ENCODE data around the gene CEP57. TPM values are rescaled to one million over a fixed set of nuclear protein-coding genes. Genes with fewer than 3 reads are reported as not detected.
"Not testable (repeated sequence)": the region's sequence is repeated elsewhere in the genome, so short reads cannot be mapped to it uniquely, and the experiment has no call there.

Gene CEP57
- total RNA-seq, 1 donor from 2014 or later: 88.3 TPM

DNA sequence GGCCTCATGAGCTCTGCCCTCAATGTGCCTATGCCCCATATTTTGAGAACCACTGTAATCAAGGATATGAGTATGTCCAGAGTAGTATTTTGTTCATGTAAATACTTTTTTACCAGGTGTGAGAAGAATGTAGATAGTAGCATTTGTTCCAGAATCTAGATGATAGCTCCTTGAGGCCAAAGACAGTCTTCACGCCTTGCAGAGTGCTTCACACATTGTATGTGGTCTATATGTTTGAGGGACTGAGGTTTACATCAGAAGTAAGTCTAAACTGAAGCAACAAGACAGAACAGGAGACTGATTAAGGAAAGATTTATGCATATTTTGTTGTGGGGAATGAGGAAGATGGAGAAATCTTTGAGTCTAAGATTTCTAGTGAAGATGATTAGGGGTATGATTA is 12.5 kb downstream of the CEP57 start:
- no peak for DNase-seq (ENCODE audit: low spot score)
- Mint-ChIP-seq H3K9me3 (peaks cover 6% of the 10 kb centered on the region), H3K4me1 (ENCODE audit: low read depth) (peaks cover 3% of the 10 kb centered on the region), H3K4me3 (ENCODE audit: low read depth) (no peak overlapping the region), H3K27ac (no peak overlapping the region), H3K36me3 (ENCODE audit: low read depth) (peaks cover 71% of the 10 kb centered on the region), H3K27me3 (ENCODE audit: low read depth) (no peaks in the 10 kb centered on the region)
- intact Hi-C loops (cut with micrococcal nuclease): no loop called here

DNA sequence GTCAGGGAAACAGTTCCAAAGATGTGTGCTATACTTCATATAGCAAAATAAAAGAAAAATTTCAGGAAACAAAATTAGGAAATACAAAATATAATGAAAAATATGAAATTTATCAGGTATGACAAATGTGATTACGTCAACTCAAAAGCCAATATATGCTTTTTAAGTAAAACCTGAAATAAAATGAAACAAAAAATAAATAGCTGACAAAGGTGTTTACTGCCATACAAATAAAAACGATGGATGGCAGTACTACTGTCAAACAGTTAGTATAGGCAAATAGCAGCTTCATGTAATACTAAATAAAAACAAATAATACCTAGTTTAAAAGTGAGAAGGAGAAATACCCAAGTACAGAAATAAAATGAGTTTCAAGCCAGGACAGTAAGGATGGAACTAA is 13.7 kb downstream of the CEP57 start:
- no peaks in the 10 kb centered on the region for H3K27me3 Mint-ChIP-seq (ENCODE audit: low read depth)
- H3K4me1 Mint-ChIP-seq (ENCODE audit: low read depth): peaks cover 3% of the 10 kb centered on the region
- peaks cover 81% of the 10 kb centered on the region for H3K36me3 Mint-ChIP-seq (ENCODE audit: low read depth)
- intact Hi-C loops (cut with micrococcal nuclease): no loop called here
- H3K4me3 Mint-ChIP-seq (ENCODE audit: low read depth): no peak overlapping the region
- peaks cover 6% of the 10 kb centered on the region for H3K9me3 Mint-ChIP-seq
- DNase-seq (ENCODE audit: low spot score): no peak
- H3K27ac Mint-ChIP-seq: no peak overlapping the region

DNA sequence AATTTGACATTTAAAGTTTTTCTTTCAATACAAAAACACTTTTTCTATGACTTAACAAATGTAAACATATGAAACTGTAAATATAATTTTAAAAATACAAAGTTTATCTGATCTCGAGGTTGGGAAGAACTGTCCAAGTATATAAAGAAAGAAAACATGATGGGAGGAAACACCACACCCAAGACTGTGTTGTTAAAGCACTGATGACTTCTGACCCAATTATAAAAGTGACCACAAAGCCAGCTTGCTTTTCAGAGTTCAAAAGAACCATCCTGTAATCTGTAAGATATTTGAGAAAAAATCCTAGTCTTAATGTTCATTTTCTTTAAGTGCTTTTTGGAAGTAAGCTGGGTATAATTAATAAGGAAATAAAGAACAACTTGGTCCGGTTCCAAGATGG is 15.6 kb downstream of the CEP57 start:
- Mint-ChIP-seq H3K36me3 (ENCODE audit: low read depth) (peaks cover 80% of the 10 kb centered on the region), H3K27ac (no peak overlapping the region), H3K27me3 (ENCODE audit: low read depth) (no peaks in the 10 kb centered on the region), H3K4me1 (ENCODE audit: low read depth) (no peaks in the 10 kb centered on the region), H3K9me3 (peaks cover 16% of the 10 kb centered on the region), H3K4me3 (ENCODE audit: low read depth) (no peak overlapping the region)
- no peak for DNase-seq (ENCODE audit: low spot score)
- intact Hi-C loops (cut with micrococcal nuclease): no loop called here

GRCh38 chr11:95806464-95806863 is 16.2 kb downstream of the CEP57 start:
- H3K4me1 Mint-ChIP-seq (ENCODE audit: low read depth); H3K27me3 Mint-ChIP-seq (ENCODE audit: low read depth); DNase-seq (ENCODE audit: low spot score); H3K27ac Mint-ChIP-seq; intact Hi-C loops (cut with micrococcal nuclease); H3K4me3 Mint-ChIP-seq (ENCODE audit: low read depth): not testable (repeated sequence)
- Mint-ChIP-seq H3K9me3 (peaks cover 16% of the 10 kb centered on the region), H3K36me3 (ENCODE audit: low read depth) (peaks cover 77% of the 10 kb centered on the region)

GRCh38 chr11:95811052-95811451 is 20.8 kb downstream of the CEP57 start:
- H3K27me3 Mint-ChIP-seq (ENCODE audit: low read depth); H3K27ac Mint-ChIP-seq; intact Hi-C loops (cut with micrococcal nuclease); H3K4me1 Mint-ChIP-seq (ENCODE audit: low read depth); DNase-seq (ENCODE audit: low spot score); H3K4me3 Mint-ChIP-seq (ENCODE audit: low read depth): not testable (repeated sequence)
- peaks cover 68% of the 10 kb centered on the region for H3K36me3 Mint-ChIP-seq (ENCODE audit: low read depth)
- peaks cover 16% of the 10 kb centered on the region for H3K9me3 Mint-ChIP-seq

DNA sequence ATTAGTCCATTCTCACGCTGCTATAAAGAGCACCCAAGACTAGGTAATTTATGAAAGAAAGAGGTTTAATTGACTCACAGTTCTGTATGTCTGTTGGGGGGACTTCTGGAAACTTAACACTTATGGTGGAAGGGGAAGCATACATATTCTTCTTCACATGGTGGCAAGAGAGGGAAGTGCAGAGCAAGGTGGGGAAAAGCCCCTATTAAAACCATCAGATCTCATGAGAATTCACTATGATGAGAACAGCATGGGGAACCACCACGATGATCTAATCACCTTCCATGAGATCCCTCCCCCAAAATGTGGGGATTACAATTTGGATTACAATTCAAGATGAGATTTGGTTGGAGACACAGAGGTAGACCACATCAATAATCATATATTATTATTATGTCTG is 25.7 kb downstream of the CEP57 start:
- H3K4me3 Mint-ChIP-seq (ENCODE audit: low read depth): no peak overlapping the region
- intact Hi-C loops (cut with micrococcal nuclease): no loop called here

DNA sequence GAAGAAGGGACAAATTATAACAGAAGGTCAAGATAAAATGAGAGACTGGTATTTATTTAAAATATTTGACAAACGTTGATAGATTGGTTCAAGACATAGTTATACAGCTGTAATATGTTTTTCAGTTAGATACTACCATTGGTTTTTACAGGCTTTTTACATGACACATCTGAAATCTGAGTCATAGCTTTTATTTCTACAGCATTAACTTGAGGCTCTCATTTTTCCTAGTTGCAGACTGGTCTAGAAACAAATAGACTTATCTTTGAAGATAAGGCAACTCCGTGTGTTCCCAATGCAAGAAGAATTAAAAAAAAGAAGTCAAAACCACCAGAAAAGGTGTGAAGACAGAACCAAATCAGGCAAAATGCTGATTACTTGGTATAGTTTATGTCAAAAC is 31.3 kb downstream of the CEP57 start:
- no peak for DNase-seq (ENCODE audit: low spot score)
- H3K27ac Mint-ChIP-seq: no peak overlapping the region
- peaks cover 75% of the 10 kb centered on the region for H3K36me3 Mint-ChIP-seq (ENCODE audit: low read depth)
- H3K9me3 Mint-ChIP-seq: no peaks in the 10 kb centered on the region
- H3K4me1 Mint-ChIP-seq (ENCODE audit: low read depth): peaks cover 2% of the 10 kb centered on the region
- no peaks in the 10 kb centered on the region for H3K27me3 Mint-ChIP-seq (ENCODE audit: low read depth)
- intact Hi-C loops (cut with micrococcal nuclease): no loop called here
- H3K4me3 Mint-ChIP-seq (ENCODE audit: low read depth): no peak overlapping the region

More for the DNA sequence above, 25.7 kb downstream of the CEP57 start:
- H3K27me3 Mint-ChIP-seq (ENCODE audit: low read depth): no peaks in the 10 kb centered on the region
- peaks cover 57% of the 10 kb centered on the region for H3K36me3 Mint-ChIP-seq (ENCODE audit: low read depth)
- no peak overlapping the region for H3K27ac Mint-ChIP-seq
- H3K9me3 Mint-ChIP-seq: no peaks in the 10 kb centered on the region
- no peak for DNase-seq (ENCODE audit: low spot score)
- H3K4me1 Mint-ChIP-seq (ENCODE audit: low read depth): peaks cover 5% of the 10 kb centered on the region

DNA sequence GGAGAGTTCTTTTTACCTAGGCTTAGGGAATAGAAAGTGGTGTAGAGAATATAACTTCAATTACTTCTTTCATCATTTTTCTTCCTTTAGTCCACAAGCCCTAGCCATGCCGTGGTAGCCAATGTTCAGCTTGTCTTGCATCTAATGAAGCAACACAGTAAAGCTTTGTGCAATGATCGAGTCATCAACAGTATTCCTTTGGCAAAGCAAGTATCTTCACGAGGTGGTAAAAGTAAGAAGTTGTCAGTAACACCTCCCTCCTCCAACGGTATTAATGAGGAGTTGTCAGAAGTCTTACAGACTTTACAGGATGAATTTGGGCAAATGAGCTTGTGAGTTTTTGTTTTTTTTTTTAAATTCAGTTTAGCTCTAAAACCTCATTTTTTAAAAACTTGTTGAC is 37.4 kb downstream of the CEP57 start:
- Mint-ChIP-seq H3K4me1 (ENCODE audit: low read depth) (peaks cover 5% of the 10 kb centered on the region), H3K27ac (no peak overlapping the region), H3K36me3 (ENCODE audit: low read depth) (peaks cover 70% of the 10 kb centered on the region), H3K4me3 (ENCODE audit: low read depth) (no peak overlapping the region), H3K27me3 (ENCODE audit: low read depth) (no peaks in the 10 kb centered on the region), H3K9me3 (no peaks in the 10 kb centered on the region)
- DNase-seq (ENCODE audit: low spot score): no peak
- intact Hi-C loops (cut with micrococcal nuclease): loop anchor here (5.0 kb wide), 1 partner anchor 35 kb away; the partner anchor contains the start of gene CEP57

GRCh38 chr11:95829580-95830259 is 39.4 kb downstream of the CEP57 start:
- intact Hi-C loops (cut with micrococcal nuclease): loop anchor here (5.0 kb wide), 1 partner anchor 37 kb away; the partner anchor contains the start of gene CEP57
- Mint-ChIP-seq H3K4me1 (ENCODE audit: low read depth) (peaks cover 5% of the 10 kb centered on the region), H3K36me3 (ENCODE audit: low read depth) (peaks cover 71% of the 10 kb centered on the region), H3K9me3 (no peaks in the 10 kb centered on the region), H3K27me3 (ENCODE audit: low read depth) (no peaks in the 10 kb centered on the region), H3K27ac (peak overlapping the region; percentile 70), H3K4me3 (ENCODE audit: low read depth) (no peak overlapping the region)
- no peak for DNase-seq (ENCODE audit: low spot score)

- Mint-ChIP-seq H3K4me1 (ENCODE audit: low read depth) (peaks cover 5% of the 10 kb centered on the region), H3K4me3 (ENCODE audit: low read depth) (no peak overlapping the region), H3K27ac (no peak overlapping the region), H3K9me3 (no peaks in the 10 kb centered on the region), H3K27me3 (ENCODE audit: low read depth) (no peaks in the 10 kb centered on the region), H3K36me3 (ENCODE audit: low read depth) (peaks cover 66% of the 10 kb centered on the region)
- DNase-seq (ENCODE audit: low spot score): no peak
- intact Hi-C loops (cut with micrococcal nuclease): no loop called here
These were observed 41.0 kb downstream of the CEP57 start for GRCh38 chr11:95831198-95831883.

GRCh38 chr11:95832763-95833162 is 42.5 kb downstream of the CEP57 start:
- peaks cover 72% of the 10 kb centered on the region for H3K36me3 Mint-ChIP-seq (ENCODE audit: low read depth)

DNA sequence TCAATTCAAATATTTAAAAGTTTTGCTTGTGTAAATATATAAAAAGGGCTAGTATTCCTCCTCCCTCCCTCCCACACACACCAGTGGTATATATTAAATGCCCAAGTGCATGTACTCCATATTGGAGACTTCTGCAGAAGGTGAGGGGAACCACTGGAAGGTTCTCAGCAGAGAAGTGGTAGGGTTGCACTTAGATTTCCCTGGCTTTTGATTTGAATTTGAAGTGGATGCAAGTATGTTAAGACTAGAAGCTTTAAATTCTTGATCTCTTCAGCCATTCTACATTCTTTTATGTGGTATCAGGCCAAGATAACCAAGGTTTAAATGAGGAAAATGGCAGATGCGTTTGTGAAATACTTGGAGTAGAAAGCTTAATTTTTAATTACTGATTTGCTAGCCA is 43.1 kb downstream of the CEP57 start:
- H3K4me3 Mint-ChIP-seq (ENCODE audit: low read depth): no peak overlapping the region
- DNase-seq (ENCODE audit: low spot score): no peak
- no peaks in the 10 kb centered on the region for H3K27me3 Mint-ChIP-seq (ENCODE audit: low read depth)
- no peaks in the 10 kb centered on the region for H3K9me3 Mint-ChIP-seq
- no peak overlapping the region for H3K27ac Mint-ChIP-seq
- intact Hi-C loops (cut with micrococcal nuclease): no loop called here
- peaks cover 4% of the 10 kb centered on the region for H3K4me1 Mint-ChIP-seq (ENCODE audit: low read depth)
- H3K36me3 Mint-ChIP-seq (ENCODE audit: low read depth): peaks cover 72% of the 10 kb centered on the region

More at GRCh38 chr11:95832763-95833162, 42.5 kb downstream of the CEP57 start:
- DNase-seq (ENCODE audit: low spot score): no peak
- H3K9me3 Mint-ChIP-seq: no peaks in the 10 kb centered on the region
- peaks cover 5% of the 10 kb centered on the region for H3K4me1 Mint-ChIP-seq (ENCODE audit: low read depth)
- H3K27ac Mint-ChIP-seq: no peak overlapping the region
- intact Hi-C loops (cut with micrococcal nuclease): no loop called here
- H3K27me3 Mint-ChIP-seq (ENCODE audit: low read depth): no peaks in the 10 kb centered on the region
- H3K4me3 Mint-ChIP-seq (ENCODE audit: low read depth): no peak overlapping the region

DNA sequence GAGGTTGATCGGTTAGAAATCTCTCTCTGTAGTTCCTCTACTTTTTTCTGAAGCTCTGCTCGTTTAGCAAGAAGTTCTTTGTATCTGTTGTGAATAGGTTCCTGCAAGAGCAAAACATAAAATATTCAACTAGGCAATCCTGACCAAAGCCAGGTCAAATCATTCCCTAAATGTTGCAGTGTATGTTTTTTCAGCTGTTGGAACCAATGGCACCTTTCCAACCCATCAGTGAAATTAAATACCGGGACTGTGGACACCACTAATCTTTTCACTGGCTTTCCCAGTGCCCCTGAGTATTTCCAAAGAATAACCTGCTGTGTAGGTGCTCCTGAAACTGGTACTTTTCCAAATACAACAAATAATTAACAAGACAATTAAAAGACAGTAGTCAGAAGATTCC is 45.1 kb downstream of the CEP57 start:
- intact Hi-C loops (cut with micrococcal nuclease): no loop called here

More for the DNA sequence above, 45.1 kb downstream of the CEP57 start:
- no peaks in the 10 kb centered on the region for H3K27me3 Mint-ChIP-seq (ENCODE audit: low read depth)
- no peak overlapping the region for H3K27ac Mint-ChIP-seq
- H3K36me3 Mint-ChIP-seq (ENCODE audit: low read depth): peaks cover 73% of the 10 kb centered on the region
- no peak for DNase-seq (ENCODE audit: low spot score)
- no peak overlapping the region for H3K4me3 Mint-ChIP-seq (ENCODE audit: low read depth)
- no peaks in the 10 kb centered on the region for H3K9me3 Mint-ChIP-seq
- no peaks in the 10 kb centered on the region for H3K4me1 Mint-ChIP-seq (ENCODE audit: low read depth)
